ENCODE results near the gene GLIS1. TPM values are rescaled to one million over a fixed set of nuclear protein-coding genes. Genes with fewer than 3 reads are reported as not detected.

The GLIS1 gene
- total and polyA plus RNA-seq, 10 of the 15 experiments (the other 5 are each of a cell fraction or from before 2014, with no cell fraction given) = not detected

- intact Hi-C loops (cut with micrococcal nuclease; ENCODE audit: unreplicated experiment) (no loop called here), in situ Hi-C loops (cut with MboI) (no loop called here)
- no peaks in the 10 kb centered on the region for H3K9me3 ChIP-seq (replicated peaks; ENCODE audit: control insufficient read depth, insufficient read depth, low read length)
- H3K79me2 ChIP-seq (ENCODE audit: control insufficient read depth, insufficient read depth, low read length) = no peaks in the 10 kb centered on the region
- no peak overlapping the region for H3K4me3 ChIP-seq
- 24% methylated on average over 13 of the region's 13 CpGs for WGBS (ENCODE audit: insufficient coverage, insufficient replicate concordance, low lambda C conversion rate, missing lambda C conversion rate)
- SMC1A ChIA-PET (ENCODE audit: uncharacterized antibody, unreplicated experiment) = no interaction called here
- ATAC-seq = no peak
- RAD21 ChIA-PET (ENCODE audit: unreplicated experiment) = no interaction called here
- CTCF ChIA-PET = no interaction called here
- POLR2A ChIA-PET = no interaction called here
- H3K4me1 ChIP-seq (ENCODE audit: control insufficient read depth, insufficient read depth, low read length) = no peaks in the 10 kb centered on the region
- no peak for FAIRE-seq
- H3K27me3 ChIP-seq (replicated peaks in 1 of 2; ENCODE audit: control insufficient read depth in 2 of 2, insufficient read depth in 2 of 2, low read length in 1 of 2) = no peaks in the 10 kb centered on the region
- H3K9ac ChIP-seq (ENCODE audit: control insufficient read depth, insufficient read depth, low read length) = no peak overlapping the region
- DNase-seq (ENCODE audit: low read depth, low spot score) = no peak
- no peak overlapping the region for H3K27ac ChIP-seq (ENCODE audit: control insufficient read depth, insufficient read depth)
- no TSS peak for BruUV-seq (replicated peaks)
- no peak overlapping the region for H3K4me2 ChIP-seq (ENCODE audit: control insufficient read depth, insufficient read depth)
- TF ChIP-seq, protein P1, sequence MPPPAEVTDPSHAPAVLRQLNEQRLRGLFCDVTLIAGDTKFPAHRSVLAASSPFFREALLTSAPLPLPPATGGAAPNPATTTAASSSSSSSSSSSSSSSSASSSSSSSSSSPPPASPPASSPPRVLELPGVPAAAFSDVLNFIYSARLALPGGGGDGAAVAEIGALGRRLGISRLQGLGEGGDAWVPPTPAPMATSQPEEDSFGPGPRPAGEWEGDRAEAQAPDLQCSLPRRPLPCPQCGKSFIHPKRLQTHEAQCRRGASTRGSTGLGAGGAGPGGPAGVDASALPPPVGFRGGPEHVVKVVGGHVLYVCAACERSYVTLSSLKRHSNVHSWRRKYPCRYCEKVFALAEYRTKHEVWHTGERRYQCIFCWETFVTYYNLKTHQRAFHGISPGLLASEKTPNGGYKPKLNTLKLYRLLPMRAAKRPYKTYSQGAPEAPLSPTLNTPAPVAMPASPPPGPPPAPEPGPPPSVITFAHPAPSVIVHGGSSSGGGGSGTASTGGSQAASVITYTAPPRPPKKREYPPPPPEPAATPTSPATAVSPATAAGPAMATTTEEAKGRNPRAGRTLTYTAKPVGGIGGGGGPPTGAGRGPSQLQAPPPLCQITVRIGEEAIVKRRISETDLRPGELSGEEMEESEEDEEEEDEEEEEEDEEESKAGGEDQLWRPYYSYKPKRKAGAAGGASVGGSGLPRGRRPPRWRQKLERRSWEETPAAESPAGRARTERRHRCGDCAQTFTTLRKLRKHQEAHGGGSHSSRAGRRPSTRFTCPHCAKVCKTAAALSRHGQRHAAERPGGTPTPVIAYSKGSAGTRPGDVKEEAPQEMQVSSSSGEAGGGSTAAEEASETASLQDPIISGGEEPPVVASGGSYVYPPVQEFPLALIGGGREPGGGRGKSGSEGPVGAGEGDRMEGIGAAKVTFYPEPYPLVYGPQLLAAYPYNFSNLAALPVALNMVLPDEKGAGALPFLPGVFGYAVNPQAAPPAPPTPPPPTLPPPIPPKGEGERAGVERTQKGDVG (CRISPR knock-in tag; IDR thresholded peaks at IDR 0.05) = no peak
- no peak for TF ChIP-seq STAT3 (IDR thresholded peaks at IDR 0.05; ENCODE audit: low read depth, low read length)
- no peak for TF ChIP-seq BCLAF1 (IDR thresholded peaks at IDR 0.05)
- no peak for TF ChIP-seq EED (IDR thresholded peaks at IDR 0.05; ENCODE audit: low read depth)
- no peak for TF ChIP-seq SPI1 (IDR thresholded peaks at IDR 0.05; ENCODE audit: borderline replicate concordance, insufficient read depth, low read depth, low read length)
- no peak for TF ChIP-seq RAD21 (IDR thresholded peaks at IDR 0.05; ENCODE audit: insufficient read depth, low read depth, low read length)
- no peak for TF ChIP-seq HDAC2 (IDR thresholded peaks at IDR 0.05)
- TF ChIP-seq, protein P2, sequence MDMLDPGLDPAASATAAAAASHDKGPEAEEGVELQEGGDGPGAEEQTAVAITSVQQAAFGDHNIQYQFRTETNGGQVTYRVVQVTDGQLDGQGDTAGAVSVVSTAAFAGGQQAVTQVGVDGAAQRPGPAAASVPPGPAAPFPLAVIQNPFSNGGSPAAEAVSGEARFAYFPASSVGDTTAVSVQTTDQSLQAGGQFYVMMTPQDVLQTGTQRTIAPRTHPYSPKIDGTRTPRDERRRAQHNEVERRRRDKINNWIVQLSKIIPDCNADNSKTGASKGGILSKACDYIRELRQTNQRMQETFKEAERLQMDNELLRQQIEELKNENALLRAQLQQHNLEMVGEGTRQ (IDR thresholded peaks at IDR 0.05; ENCODE audit: borderline replicate concordance, low read depth, low read length) = no peak
- TF ChIP-seq GABPA (IDR thresholded peaks at IDR 0.05; ENCODE audit: low read depth) = no peak
- TF ChIP-seq POLR2AphosphoS2 (IDR thresholded peaks at IDR 0.05; ENCODE audit: low read depth, low read length) = no peak
- no peak for TF ChIP-seq BHLHE40 (IDR thresholded peaks at IDR 0.05; ENCODE audit: borderline replicate concordance in 1 of 2, low read depth in 2 of 2, low read length in 1 of 2)
- no peak for TF ChIP-seq NR2C2 (IDR thresholded peaks at IDR 0.05; ENCODE audit: borderline replicate concordance, control insufficient read depth, insufficient read length, low read depth)
- TF ChIP-seq SP1 (IDR thresholded peaks at IDR 0.05; ENCODE audit: low read depth, low read length) = no peak
- TF ChIP-seq ATF7 (IDR thresholded peaks at IDR 0.05; ENCODE audit: low read depth) = no peak
- TF ChIP-seq SREBF2 (IDR thresholded peaks at IDR 0.05; ENCODE audit: low read length) = no peak
- no peak for TF ChIP-seq ZNF24 (IDR thresholded peaks at IDR 0.05)
- H3K36me3 ChIP-seq (ENCODE audit: control insufficient read depth in 2 of 2, insufficient read depth in 2 of 2, low read length in 1 of 2) = no peaks in the 10 kb centered on the region
- H4K20me1 ChIP-seq (ENCODE audit: control insufficient read depth, insufficient read depth) = no peaks in the 10 kb centered on the region
- no peak overlapping the region for H2AFZ ChIP-seq (ENCODE audit: control insufficient read depth, low read depth, low read length)
Observed at GRCh38 chr1:53511323-53511932, 227.5 kb downstream of the GLIS1 start.

All from GM12878 (cell line).